ENCODE data around the gene GJB5. TPM values are rescaled to one million over a fixed set of nuclear protein-coding genes. Genes with fewer than 3 reads are reported as not detected.

The GJB5 gene
- total and polyA plus RNA-seq, 9 of the 15 experiments (the other 6 are each of a cell fraction or from before 2014, with no cell fraction given), result 0.04 TPM; not detected in 8

DNA sequence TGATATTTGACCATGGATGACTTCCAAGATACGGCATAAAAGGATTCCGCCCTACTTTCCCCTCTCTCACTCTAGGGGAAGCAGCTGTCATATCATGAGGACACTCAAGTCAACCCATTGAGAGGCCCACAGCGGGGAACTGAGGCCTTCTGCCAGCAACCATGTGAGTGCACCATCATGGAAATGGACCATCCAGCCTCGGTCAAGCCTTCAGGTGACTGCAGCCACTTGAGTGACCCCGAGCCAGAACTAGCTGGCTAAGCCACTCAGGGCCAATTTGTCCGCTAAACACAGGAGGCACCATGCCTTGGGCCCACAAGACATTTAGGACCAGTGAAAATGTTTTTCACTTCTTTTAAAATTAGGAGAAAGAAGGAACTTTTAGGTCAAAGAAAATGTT, 11.1 kb upstream of the GJB5 start:
- no peaks in the 10 kb centered on the region for H3K36me3 ChIP-seq (ENCODE audit: control insufficient read depth, insufficient read depth, low read length)
- ATAC-seq (no peak), FAIRE-seq (no peak), DNase-seq (ENCODE audit: extremely low read depth in 1 of 4, low spot score in 3 of 4) (no peak)
- H3K9ac ChIP-seq (ENCODE audit: insufficient read depth in 1 of 2, low read depth in 2 of 2, low read length in 2 of 2), result no peak overlapping the region
- intact Hi-C loops (cut with micrococcal nuclease), result loop anchor here (2.0 to 5.0 kb wide), 2 partner anchors 281 to 1111 kb away; no protein-coding TSS in a partner anchor
- H3K4me1 ChIP-seq (replicated peaks in 1 of 2; ENCODE audit: control insufficient read depth in 2 of 2, insufficient read depth in 2 of 2, low read length in 2 of 2), result no peaks in the 10 kb centered on the region
- ChIA-PET CTCF (ENCODE audit: low intra/inter-chr PET ratio) (interaction anchor here (0.5 to 1.4 kb wide), 2 partner anchors 1109 to 1132 kb away, joined by 3 to 5 read pairs; no protein-coding TSS in a partner anchor), POLR2A (interaction anchor here (1.2 kb wide), 1 partner anchor 13 kb away, joined by 3 read pairs; no protein-coding TSS in a partner anchor)
- H3K79me2 ChIP-seq (ENCODE audit: control insufficient read depth, insufficient read depth, low read length), result no peaks in the 10 kb centered on the region
- H2AFZ ChIP-seq (ENCODE audit: low read depth, low read length), result no peak overlapping the region
- H3K27me3 ChIP-seq (ENCODE audit: control insufficient read depth in 2 of 2, insufficient read depth in 2 of 2, low read length in 2 of 2), result peaks cover 6 to 39% of the 10 kb centered on the region in 2 experiments; a peak in 3 of 5 replicates
- H3K4me2 ChIP-seq (ENCODE audit: insufficient read depth, low read length), result no peak overlapping the region
- no peak overlapping the region for H3K27ac ChIP-seq (ENCODE audit: extremely low read depth, low read depth, low read length)
- no peak overlapping the region for H3K4me3 ChIP-seq
- whole genome bisulfite sequencing (ENCODE audit: insufficient coverage, low coverage, missing lambda C conversion rate), result 6% methylated on average over 6 of the region's 6 CpGs
- no peaks in the 10 kb centered on the region for H3K9me1 ChIP-seq (ENCODE audit: control insufficient read depth, insufficient read depth, low read length)
- BruUV-seq (replicated peaks), result no TSS peak
- peaks cover 11% of the 10 kb centered on the region for H4K20me1 ChIP-seq (replicated peaks; ENCODE audit: control insufficient read depth, insufficient read depth, low read length)
- TF ChIP-seq RFX5 (IDR thresholded peaks at IDR 0.05; ENCODE audit: low read depth, low read length) (no peak), EGR1 (conservative IDR thresholded peaks at IDR 0.05) (no peak), L3MBTL2 (IDR thresholded peaks at IDR 0.05) (no peak), NFE2L1 (tag; IDR thresholded peaks at IDR 0.05; ENCODE audit: borderline replicate concordance, low read depth) (no peak), ZNF445 (CRISPR knock-in tag; IDR thresholded peaks at IDR 0.05; ENCODE audit: low read depth) (no peak), ZC3H11A (IDR thresholded peaks at IDR 0.05; ENCODE audit: low read depth, low read length) (no peak), ETV6 (IDR thresholded peaks at IDR 0.05; ENCODE audit: borderline replicate concordance in 1 of 2, low read depth in 2 of 2, low read length in 1 of 2) (no peak), ETV6 (CRISPR knock-in tag; IDR thresholded peaks at IDR 0.05; ENCODE audit: borderline replicate concordance) (no peak), MAFF (IDR thresholded peaks at IDR 0.05; ENCODE audit: low read length) (no peak), MCM3 (IDR thresholded peaks at IDR 0.05) (no peak), POLR2A (conservative IDR thresholded peaks at IDR 0.05) (no peak), SIRT6 (IDR thresholded peaks at IDR 0.05; ENCODE audit: low read depth, low read length) (no peak), MTA1 (IDR thresholded peaks at IDR 0.05; ENCODE audit: borderline replicate concordance) (no peak)
- TF ChIP-seq, protein P1, sequence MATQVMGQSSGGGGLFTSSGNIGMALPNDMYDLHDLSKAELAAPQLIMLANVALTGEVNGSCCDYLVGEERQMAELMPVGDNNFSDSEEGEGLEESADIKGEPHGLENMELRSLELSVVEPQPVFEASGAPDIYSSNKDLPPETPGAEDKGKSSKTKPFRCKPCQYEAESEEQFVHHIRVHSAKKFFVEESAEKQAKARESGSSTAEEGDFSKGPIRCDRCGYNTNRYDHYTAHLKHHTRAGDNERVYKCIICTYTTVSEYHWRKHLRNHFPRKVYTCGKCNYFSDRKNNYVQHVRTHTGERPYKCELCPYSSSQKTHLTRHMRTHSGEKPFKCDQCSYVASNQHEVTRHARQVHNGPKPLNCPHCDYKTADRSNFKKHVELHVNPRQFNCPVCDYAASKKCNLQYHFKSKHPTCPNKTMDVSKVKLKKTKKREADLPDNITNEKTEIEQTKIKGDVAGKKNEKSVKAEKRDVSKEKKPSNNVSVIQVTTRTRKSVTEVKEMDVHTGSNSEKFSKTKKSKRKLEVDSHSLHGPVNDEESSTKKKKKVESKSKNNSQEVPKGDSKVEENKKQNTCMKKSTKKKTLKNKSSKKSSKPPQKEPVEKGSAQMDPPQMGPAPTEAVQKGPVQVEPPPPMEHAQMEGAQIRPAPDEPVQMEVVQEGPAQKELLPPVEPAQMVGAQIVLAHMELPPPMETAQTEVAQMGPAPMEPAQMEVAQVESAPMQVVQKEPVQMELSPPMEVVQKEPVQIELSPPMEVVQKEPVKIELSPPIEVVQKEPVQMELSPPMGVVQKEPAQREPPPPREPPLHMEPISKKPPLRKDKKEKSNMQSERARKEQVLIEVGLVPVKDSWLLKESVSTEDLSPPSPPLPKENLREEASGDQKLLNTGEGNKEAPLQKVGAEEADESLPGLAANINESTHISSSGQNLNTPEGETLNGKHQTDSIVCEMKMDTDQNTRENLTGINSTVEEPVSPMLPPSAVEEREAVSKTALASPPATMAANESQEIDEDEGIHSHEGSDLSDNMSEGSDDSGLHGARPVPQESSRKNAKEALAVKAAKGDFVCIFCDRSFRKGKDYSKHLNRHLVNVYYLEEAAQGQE (IDR thresholded peaks at IDR 0.05; ENCODE audit: borderline replicate concordance), result no peak
- TF ChIP-seq, protein P1 (CRISPR knock-in tag; IDR thresholded peaks at IDR 0.05; ENCODE audit: low read depth), result no peak
- in situ Hi-C loops (cut with MboI), result loop anchor here (10.0 kb wide), 1 partner anchor 1109 kb away; no protein-coding TSS in a partner anchor
- H3K9me3 ChIP-seq (replicated peaks; ENCODE audit: control insufficient read depth, insufficient read depth, low read depth, low read length), result no peaks in the 10 kb centered on the region

All from K562 (cell line).